ENCODE results near the gene PLBD2. TPM values are rescaled to one million over a fixed set of nuclear protein-coding genes. Genes with fewer than 3 reads are reported as not detected.

Gene PLBD2
- polyA plus RNA-seq, 6 donors from 2014 or later: 1.4 to 6.0 (median 2.6) TPM

GRCh38 chr12:113328368-113328889 lies 30.0 kb upstream of the PLBD2 start:
- Mint-ChIP-seq H3K4me1 (peaks cover 30 to 54% (median 32%) of the 10 kb centered on the region in 3 donors), H3K36me3 (peaks cover 11 to 13% of the 10 kb centered on the region in 2 donors)

GRCh38 chr12:113329022-113329790 lies 29.2 kb upstream of the PLBD2 start:
- no peaks in the 10 kb centered on the region for H3K9me3 Mint-ChIP-seq
- peak overlapping the region in 2 of 6 donors; percentile 36 to 93 for H3K27ac Mint-ChIP-seq
- no peaks in the 10 kb centered on the region for H3K27me3 Mint-ChIP-seq
- DNase-seq (no peak), ATAC-seq (ENCODE audit: low read depth in 2 of 2) (no peak)
- no peak overlapping the region for H3K4me3 Mint-ChIP-seq
- peaks cover 11 to 13% of the 10 kb centered on the region in 2 donors for H3K36me3 Mint-ChIP-seq
- H3K4me1 Mint-ChIP-seq: peaks cover 33 to 56% (median 37%) of the 10 kb centered on the region in 3 donors

More at GRCh38 chr12:113328368-113328889, 30.0 kb upstream of the PLBD2 start:
- Mint-ChIP-seq H3K27me3 (no peaks in the 10 kb centered on the region), H3K4me3 (no peak overlapping the region), H3K27ac (peak overlapping the region in 2 of 6 donors; percentile 36 to 89), H3K9me3 (no peaks in the 10 kb centered on the region)
- DNase-seq (no peak), ATAC-seq (ENCODE audit: low read depth in 2 of 2) (no peak)

GRCh38 chr12:113329791-113330417 lies 28.5 kb upstream of the PLBD2 start:
- Mint-ChIP-seq H3K36me3 (peaks cover 11 to 13% of the 10 kb centered on the region in 2 donors), H3K4me3 (peak overlapping the region in 1 of 8 donors; percentile 64)

GRCh38 chr12:113330505-113330904 lies 27.9 kb upstream of the PLBD2 start:
- ATAC-seq (ENCODE audit: low read depth in 2 of 2) (no peak), DNase-seq (no peak)
- Mint-ChIP-seq H3K27me3 (no peaks in the 10 kb centered on the region), H3K36me3 (peaks cover 11 to 13% of the 10 kb centered on the region in 2 donors), H3K27ac (no peak overlapping the region), H3K4me1 (peaks cover 29 to 59% (median 44%) of the 10 kb centered on the region in 3 donors), H3K4me3 (peak overlapping the region in 2 of 8 donors; percentile 29 to 54), H3K9me3 (no peaks in the 10 kb centered on the region)

More at GRCh38 chr12:113329791-113330417, 28.5 kb upstream of the PLBD2 start:
- ATAC-seq (ENCODE audit: low read depth in 2 of 2) (no peak), DNase-seq (no peak)
- Mint-ChIP-seq H3K27ac (peak overlapping the region in 1 of 6 donors; percentile 93), H3K4me1 (peaks cover 31 to 56% (median 42%) of the 10 kb centered on the region in 3 donors), H3K27me3 (no peaks in the 10 kb centered on the region), H3K9me3 (no peaks in the 10 kb centered on the region)

- Mint-ChIP-seq H3K9me3 (no peaks in the 10 kb centered on the region), H3K4me1 (peaks cover 29 to 49% (median 44%) of the 10 kb centered on the region in 3 donors), H3K36me3 (peaks cover 11 to 13% of the 10 kb centered on the region in 2 donors), H3K27ac (peak overlapping the region in 3 of 6 donors; percentile 13 to 54 (median 15)), H3K4me3 (peak overlapping the region; percentile 23 to 96 (median 94)), H3K27me3 (peaks cover 0 to 8% (median 4%) of the 10 kb centered on the region in 3 donors)
- DNase-seq (no peak), ATAC-seq (ENCODE audit: low read depth in 2 of 2) (no peak)
Observed at GRCh38 chr12:113332688-113333417, 25.5 kb upstream of the PLBD2 start.

- no peak for DNase-seq
- Mint-ChIP-seq H3K36me3 (peaks cover 11 to 13% of the 10 kb centered on the region in 2 donors), H3K4me3 (peak overlapping the region; percentile 91 to 96 (median 94)), H3K4me1 (peaks cover 26 to 47% (median 44%) of the 10 kb centered on the region in 3 donors), H3K27me3 (peaks cover 0 to 8% (median 4%) of the 10 kb centered on the region in 3 donors), H3K9me3 (no peaks in the 10 kb centered on the region), H3K27ac (peak overlapping the region in 1 of 6 donors; percentile 81)
- no peak for ATAC-seq (ENCODE audit: low read depth in 2 of 2)
Observed at GRCh38 chr12:113333418-113333750, 25.0 kb upstream of the PLBD2 start.

- ATAC-seq (ENCODE audit: low read depth in 2 of 2): peak; percentile 6
- Mint-ChIP-seq H3K36me3 (peaks cover 11 to 13% of the 10 kb centered on the region in 2 donors), H3K4me1 (peaks cover 25 to 43% (median 41%) of the 10 kb centered on the region in 3 donors), H3K27me3 (peaks cover 0 to 8% (median 4%) of the 10 kb centered on the region in 3 donors), H3K4me3 (peak overlapping the region; percentile 91 to 96 (median 94)), H3K27ac (peak overlapping the region; percentile 14 to 96 (median 83)), H3K9me3 (no peaks in the 10 kb centered on the region)
- peak; percentile 7 for DNase-seq
Observed at GRCh38 chr12:113333877-113334785, 24.3 kb upstream of the PLBD2 start.

GRCh38 chr12:113334786-113335539 lies 23.4 kb upstream of the PLBD2 start, which contains the start of gene SLC8B1:
Gene SLC8B1, minus strand, starts transcription at chr12:113335109. Its CDS starts 2,231 bp downstream, at chr12:113332878.
- peak; percentile 95 to 97 for ATAC-seq (ENCODE audit: low read depth in 2 of 2)
- Mint-ChIP-seq H3K27ac (peak within 1 kb of the TSS; percentile 28 to 96 (median 92)), H3K9me3 (no peaks in the 10 kb centered on the region), H3K4me1 (peaks cover 19 to 41% (median 41%) of the 10 kb centered on the region in 3 donors), H3K36me3 (peaks cover 11 to 13% of the 10 kb centered on the region in 2 donors), H3K4me3 (peak within 1 kb of the TSS; percentile 91 to 96 (median 94)), H3K27me3 (peaks cover 0 to 8% (median 4%) of the 10 kb centered on the region in 3 donors)
- peak; percentile 76 for DNase-seq

GRCh38 chr12:113339540-113339939 lies 18.8 kb upstream of the PLBD2 start:
- no peak overlapping the region for H3K4me3 Mint-ChIP-seq

GRCh38 chr12:113340061-113340460 lies 18.3 kb upstream of the PLBD2 start:
- H3K9me3 Mint-ChIP-seq: no peaks in the 10 kb centered on the region
- no peaks in the 10 kb centered on the region for H3K36me3 Mint-ChIP-seq
- H3K27ac Mint-ChIP-seq: no peak overlapping the region
- DNase-seq (no peak), ATAC-seq (ENCODE audit: low read depth in 2 of 2) (no peak)
- H3K27me3 Mint-ChIP-seq: peaks cover 0 to 8% (median 4%) of the 10 kb centered on the region in 3 donors
- peaks cover 10 to 13% (median 11%) of the 10 kb centered on the region in 3 donors for H3K4me1 Mint-ChIP-seq
- H3K4me3 Mint-ChIP-seq: no peak overlapping the region

More at GRCh38 chr12:113339540-113339939, 18.8 kb upstream of the PLBD2 start:
- H3K27me3 Mint-ChIP-seq: peaks cover 0 to 8% (median 4%) of the 10 kb centered on the region in 3 donors
- H3K27ac Mint-ChIP-seq: no peak overlapping the region
- no peaks in the 10 kb centered on the region for H3K9me3 Mint-ChIP-seq
- H3K4me1 Mint-ChIP-seq: peaks cover 11 to 15% (median 13%) of the 10 kb centered on the region in 3 donors
- DNase-seq (no peak), ATAC-seq (ENCODE audit: low read depth in 2 of 2) (no peak)
- no peaks in the 10 kb centered on the region for H3K36me3 Mint-ChIP-seq

GRCh38 chr12:113341535-113341934 lies 16.9 kb upstream of the PLBD2 start:
- ATAC-seq (ENCODE audit: low read depth in 2 of 2) (peak in 1 of 2 donors; percentile 25), DNase-seq (no peak)
- H3K9me3 Mint-ChIP-seq: no peaks in the 10 kb centered on the region
- H3K27ac Mint-ChIP-seq: peak overlapping the region in 1 of 6 donors; percentile 17
- no peak overlapping the region for H3K4me3 Mint-ChIP-seq
- H3K27me3 Mint-ChIP-seq: peaks cover 0 to 8% (median 4%) of the 10 kb centered on the region in 3 donors
- H3K36me3 Mint-ChIP-seq: no peaks in the 10 kb centered on the region
- peaks cover 6 to 11% (median 7%) of the 10 kb centered on the region in 3 donors for H3K4me1 Mint-ChIP-seq

All from naive B cell (primary cell).